ENCODE results near the gene FEN1. TPM values are rescaled to one million over a fixed set of nuclear protein-coding genes. Genes with fewer than 3 reads are reported as not detected.

Gene FEN1
- total and polyA plus RNA-seq, 2 of the 13 experiments (the other 11 are each of a cell fraction or from before 2014, with no cell fraction given): 12.4 to 102 TPM

DNA sequence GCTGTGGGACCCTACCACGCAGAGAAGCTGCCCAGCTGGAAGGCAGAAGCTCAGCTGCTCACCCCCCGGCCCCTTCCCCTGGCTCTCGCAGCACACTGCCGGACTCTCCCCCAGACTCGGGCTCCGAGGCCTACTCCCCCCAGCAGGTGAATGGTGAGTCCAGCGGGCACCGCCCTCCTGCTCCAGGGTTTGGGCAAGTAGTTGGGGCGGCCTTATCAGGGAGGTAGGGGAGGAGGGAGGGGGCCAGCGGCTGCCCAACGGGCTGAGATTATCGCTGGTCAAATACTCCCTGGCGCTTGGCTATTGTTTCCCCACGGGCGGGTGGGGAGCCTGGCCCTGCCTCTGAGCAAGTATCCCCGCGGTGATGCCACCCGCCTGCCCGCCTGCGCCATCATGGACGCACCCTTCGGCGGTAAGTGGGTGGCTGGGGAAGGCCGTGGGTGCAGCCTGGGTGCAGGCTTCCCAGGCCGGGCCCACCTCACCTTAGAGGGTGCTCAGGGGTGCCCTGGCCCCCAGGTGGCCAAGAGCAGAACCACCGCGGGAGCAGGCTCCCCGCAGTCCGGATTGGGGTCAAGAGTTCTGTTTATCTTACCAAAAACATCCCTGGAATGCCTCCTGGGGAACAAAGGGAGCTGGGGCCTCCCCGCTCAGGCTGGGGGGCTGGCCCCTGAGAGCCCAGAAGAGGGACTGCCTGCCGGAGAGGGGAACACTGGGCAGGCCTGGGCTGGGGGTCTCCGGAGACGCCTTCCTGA is 23.4 kb upstream of the FEN1 start (continued):
- TF ChIP-seq SP1 (IDR thresholded peaks at IDR 0.05): no peak
- peak; percentile 57; the same call in 1 of the 2 replicates for TF ChIP-seq SP1 (CRISPR knock-in tag; IDR thresholded peaks at IDR 0.05)
- TF ChIP-seq NONO (IDR thresholded peaks at IDR 0.05): no peak
- TF ChIP-seq NONO (CRISPR knock-in tag; conservative IDR thresholded peaks at IDR 0.05): no peak
- TF ChIP-seq RARG (CRISPR knock-in tag; IDR thresholded peaks at IDR 0.05; ENCODE audit: low read depth): no peak
- no peak for TF ChIP-seq PHB2 (IDR thresholded peaks at IDR 0.05; ENCODE audit: partially characterized antibody)
- peak; percentile 43; the same call in 1 of the 2 replicates for TF ChIP-seq HMG20A (CRISPR knock-in tag; IDR thresholded peaks at IDR 0.05; ENCODE audit: borderline replicate concordance)
- TF ChIP-seq IRX3 (CRISPR knock-in tag; IDR thresholded peaks at IDR 0.05; ENCODE audit: borderline replicate concordance, low read depth): no peak
- no peak for TF ChIP-seq ZNF234 (CRISPR knock-in tag; conservative IDR thresholded peaks at IDR 0.05)
- no peak for TF ChIP-seq TBL1XR1 (IDR thresholded peaks at IDR 0.05; ENCODE audit: borderline replicate concordance, low read length, partially characterized antibody)
- no peak for TF ChIP-seq IKZF1 (IDR thresholded peaks at IDR 0.05)
- TF ChIP-seq ISL2 (CRISPR knock-in tag; IDR thresholded peaks at IDR 0.05): no peak; the same call in 1 of the 2 replicates
- no peak for TF ChIP-seq ARNTL (CRISPR knock-in tag; IDR thresholded peaks at IDR 0.05)
- TF ChIP-seq GATAD2A (CRISPR knock-in tag; IDR thresholded peaks at IDR 0.05): peak; percentile 89
- TF ChIP-seq MTF2 (CRISPR knock-in tag; IDR thresholded peaks at IDR 0.05; ENCODE audit: borderline replicate concordance): no peak
- no peak for TF ChIP-seq MEIS2 (CRISPR knock-in tag; IDR thresholded peaks at IDR 0.05)
- TF ChIP-seq U2AF1 (optimal IDR thresholded peaks at IDR 0.05; ENCODE audit: low read depth, low read length): peak; percentile 35
- TF ChIP-seq, protein P1, sequence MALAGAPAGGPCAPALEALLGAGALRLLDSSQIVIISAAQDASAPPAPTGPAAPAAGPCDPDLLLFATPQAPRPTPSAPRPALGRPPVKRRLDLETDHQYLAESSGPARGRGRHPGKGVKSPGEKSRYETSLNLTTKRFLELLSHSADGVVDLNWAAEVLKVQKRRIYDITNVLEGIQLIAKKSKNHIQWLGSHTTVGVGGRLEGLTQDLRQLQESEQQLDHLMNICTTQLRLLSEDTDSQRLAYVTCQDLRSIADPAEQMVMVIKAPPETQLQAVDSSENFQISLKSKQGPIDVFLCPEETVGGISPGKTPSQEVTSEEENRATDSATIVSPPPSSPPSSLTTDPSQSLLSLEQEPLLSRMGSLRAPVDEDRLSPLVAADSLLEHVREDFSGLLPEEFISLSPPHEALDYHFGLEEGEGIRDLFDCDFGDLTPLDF (CRISPR knock-in tag; IDR thresholded peaks at IDR 0.05): no peak
- no peak for TF ChIP-seq ZNF83 (CRISPR knock-in tag; IDR thresholded peaks at IDR 0.05; ENCODE audit: borderline replicate concordance)
- TF ChIP-seq ZSCAN9 (CRISPR knock-in tag; IDR thresholded peaks at IDR 0.05; ENCODE audit: borderline replicate concordance): 0 out of 2 replicates have a peak, but pooled peaks have one; percentile 38
- TF ChIP-seq PTBP1 (IDR thresholded peaks at IDR 0.05; ENCODE audit: low read depth, low read length, poor library complexity, severe bottlenecking): no peak
- peak; percentile 85; the same call in 1 of the 2 replicates for TF ChIP-seq FOXJ3 (CRISPR knock-in tag; IDR thresholded peaks at IDR 0.05; ENCODE audit: borderline replicate concordance)
- peak; percentile 16 for TF ChIP-seq TBX2 (CRISPR knock-in tag; IDR thresholded peaks at IDR 0.05; ENCODE audit: borderline replicate concordance)
- TF ChIP-seq, protein P2, sequence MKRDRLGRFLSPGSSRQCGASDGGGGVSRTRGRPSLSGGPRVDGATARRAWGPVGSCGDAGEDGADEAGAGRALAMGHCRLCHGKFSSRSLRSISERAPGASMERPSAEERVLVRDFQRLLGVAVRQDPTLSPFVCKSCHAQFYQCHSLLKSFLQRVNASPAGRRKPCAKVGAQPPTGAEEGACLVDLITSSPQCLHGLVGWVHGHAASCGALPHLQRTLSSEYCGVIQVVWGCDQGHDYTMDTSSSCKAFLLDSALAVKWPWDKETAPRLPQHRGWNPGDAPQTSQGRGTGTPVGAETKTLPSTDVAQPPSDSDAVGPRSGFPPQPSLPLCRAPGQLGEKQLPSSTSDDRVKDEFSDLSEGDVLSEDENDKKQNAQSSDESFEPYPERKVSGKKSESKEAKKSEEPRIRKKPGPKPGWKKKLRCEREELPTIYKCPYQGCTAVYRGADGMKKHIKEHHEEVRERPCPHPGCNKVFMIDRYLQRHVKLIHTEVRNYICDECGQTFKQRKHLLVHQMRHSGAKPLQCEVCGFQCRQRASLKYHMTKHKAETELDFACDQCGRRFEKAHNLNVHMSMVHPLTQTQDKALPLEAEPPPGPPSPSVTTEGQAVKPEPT (CRISPR knock-in tag; IDR thresholded peaks at IDR 0.05; ENCODE audit: low read depth): no peak
- no peak; the same call in 1 of the 2 replicates for TF ChIP-seq ZNF264 (CRISPR knock-in tag; IDR thresholded peaks at IDR 0.05)
- TF ChIP-seq ZNF180 (CRISPR knock-in tag; IDR thresholded peaks at IDR 0.05; ENCODE audit: borderline replicate concordance, low read depth): no peak
- TF ChIP-seq, protein P3, sequence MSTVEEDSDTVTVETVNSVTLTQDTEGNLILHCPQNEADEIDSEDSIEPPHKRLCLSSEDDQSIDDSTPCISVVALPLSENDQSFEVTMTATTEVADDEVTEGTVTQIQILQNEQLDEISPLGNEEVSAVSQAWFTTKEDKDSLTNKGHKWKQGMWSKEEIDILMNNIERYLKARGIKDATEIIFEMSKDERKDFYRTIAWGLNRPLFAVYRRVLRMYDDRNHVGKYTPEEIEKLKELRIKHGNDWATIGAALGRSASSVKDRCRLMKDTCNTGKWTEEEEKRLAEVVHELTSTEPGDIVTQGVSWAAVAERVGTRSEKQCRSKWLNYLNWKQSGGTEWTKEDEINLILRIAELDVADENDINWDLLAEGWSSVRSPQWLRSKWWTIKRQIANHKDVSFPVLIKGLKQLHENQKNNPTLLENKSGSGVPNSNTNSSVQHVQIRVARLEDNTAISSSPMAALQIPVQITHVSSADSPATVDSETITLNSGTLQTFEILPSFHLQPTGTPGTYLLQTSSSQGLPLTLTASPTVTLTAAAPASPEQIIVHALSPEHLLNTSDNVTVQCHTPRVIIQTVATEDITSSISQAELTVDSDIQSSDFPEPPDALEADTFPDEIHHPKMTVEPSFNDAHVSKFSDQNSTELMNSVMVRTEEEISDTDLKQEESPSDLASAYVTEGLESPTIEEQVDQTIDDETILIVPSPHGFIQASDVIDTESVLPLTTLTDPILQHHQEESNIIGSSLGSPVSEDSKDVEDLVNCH (CRISPR knock-in tag; IDR thresholded peaks at IDR 0.05): no peak
- TF ChIP-seq TRIM24 (CRISPR knock-in tag; IDR thresholded peaks at IDR 0.05): no peak
